Endothelial cell of umbilical vein (primary cell): ENCODE data around the gene VAMP7. TPM values are rescaled to one million over a fixed set of nuclear protein-coding genes. Genes with fewer than 3 reads are reported as not detected.

ENCODE experiments used
- BruUV-seq: library from RNA; stranded (reverse); fragments of 400-500 nt; replicated peaks from 2 replicates; lab custom pipeline; 2021; lab: Mats Ljungman, UMichigan
- CTCF ChIA-PET: fragments of 300-600, 350-600 bp; sonication (Branson Sonifier 250); formaldehyde crosslinking; loops from one replicate; lab custom pipeline; 2021; ENCODE audit warnings: antibody characterized with exemption, inconsistent platforms; lab: Charles Lee
- POLR2A ChIA-PET: fragments of 300-600, 350-600 bp; sonication (Branson Sonifier 250); formaldehyde crosslinking; loops from one replicate; lab custom pipeline; 2021; ENCODE audit warnings: antibody characterized with exemption, inconsistent platforms; lab: Charles Lee
- DNase-seq: peaks from one replicate; pipeline ENCODE4 v3.0.0-alpha.2; 2011; ENCODE audit warnings: low read depth, low spot score
- FAIRE-seq: peaks from 2 replicates; lab custom pipeline; 2011; peaks lifted over from hg19 to GRCh38; lab: Jason Lieb, UNC
- H2AFZ ChIP-seq: 2 replicates; pipeline ENCODE4 v1.6.0; 2012; ENCODE audit warnings: low read depth, low read length, control low read depth, inconsistent platforms
- H3K27ac ChIP-seq: 2 replicates; pipeline ENCODE4 v1.5.1; 2011; ENCODE audit warnings: low read depth, mild to moderate bottlenecking, control low read depth, low read length, moderate library complexity; ENCODE audit not compliant: insufficient read depth
- H3K27me3 ChIP-seq, 2 experiments: 2 replicates each; pipeline versions ENCODE4 v1.6.0 to v1.6.1; 2011; ENCODE audit warnings: low read length in 2 of 2, mixed read lengths in 1 of 2; ENCODE audit not compliant: control insufficient read depth in 2 of 2, insufficient read depth in 2 of 2
- H3K36me3 ChIP-seq, 2 experiments: 2 replicates in 1 of 2; 3 replicates in 1 of 2; pipeline ENCODE4 v1.5.1; 2011; ENCODE audit warnings: low read length in 2 of 2, mild to moderate bottlenecking in 1 of 2, moderate library complexity in 1 of 2; ENCODE audit not compliant: control insufficient read depth in 2 of 2, insufficient read depth in 2 of 2; ENCODE audit errors: extremely low read depth in 1 of 2
- H3K4me1 ChIP-seq: 3 replicates; pipeline ENCODE4 v1.5.1; 2011; ENCODE audit warnings: mild to moderate bottlenecking, low read length; ENCODE audit not compliant: control insufficient read depth, insufficient read depth; ENCODE audit errors: extremely low read depth
- H3K4me2 ChIP-seq: 2 replicates; pipeline ENCODE4 v1.6.1; 2011; ENCODE audit warnings: low read length, control low read depth, mixed read lengths; ENCODE audit not compliant: insufficient read depth
- H3K4me3 ChIP-seq, 3 experiments: fragments of 200-600 bp in 1 of 3; sonication (generic), shearing (Covaris generic) in 1 of 3; replicated peaks in 1 of 3; 2 replicates each; pipeline ENCODE4 v1.5.1; 2011 to 2016; ENCODE audit warnings: control low read depth in 3 of 3, low read length in 3 of 3, mild to moderate bottlenecking in 2 of 3, inconsistent platforms in 1 of 3, low read depth in 1 of 3, moderate library complexity in 1 of 3; ENCODE audit not compliant: insufficient read depth in 1 of 3
- H3K79me2 ChIP-seq: 2 replicates; pipeline ENCODE4 v1.6.0; 2012; ENCODE audit warnings: low read length, inconsistent platforms; ENCODE audit not compliant: control insufficient read depth, insufficient read depth
- H3K9ac ChIP-seq: replicated peaks from 2 replicates; pipeline ENCODE3; 2011; ENCODE audit warnings: low read length, control low read depth; ENCODE audit not compliant: insufficient read depth; ENCODE audit errors: extremely low read depth
- H3K9me1 ChIP-seq: replicated peaks from 3 replicates; pipeline ENCODE4 v1.6.0; 2011; ENCODE audit warnings: mild to moderate bottlenecking, low read length; ENCODE audit not compliant: control insufficient read depth, insufficient read depth; ENCODE audit errors: extremely low read depth
- H3K9me3 ChIP-seq: replicated peaks from 2 replicates; pipeline ENCODE4 v1.5.1; 2012; ENCODE audit warnings: low read length, inconsistent platforms; ENCODE audit not compliant: control insufficient read depth, insufficient read depth
- H4K20me1 ChIP-seq: replicated peaks from 2 replicates; pipeline ENCODE3; 2011; ENCODE audit warnings: mild to moderate bottlenecking, low read length; ENCODE audit not compliant: control insufficient read depth, insufficient read depth; ENCODE audit errors: extremely low read depth
- EZH2 ChIP-seq: IDR thresholded peaks from 2 replicates; pipeline ENCODE4 v1.6.1; 2012; ENCODE audit warnings: borderline replicate concordance, low read depth, mild to moderate bottlenecking, moderate library complexity, low read length, inconsistent platforms; ENCODE audit not compliant: severe bottlenecking
- FOS ChIP-seq: IDR thresholded peaks from 2 replicates; pipeline ENCODE4 v1.6.1; 2011; ENCODE audit warnings: mild to moderate bottlenecking, low read length, moderate library complexity, borderline replicate concordance; ENCODE audit not compliant: insufficient read depth
- GATA2 ChIP-seq: IDR thresholded peaks from 2 replicates; pipeline ENCODE4 v1.7.0; 2011; ENCODE audit warnings: low read depth, mild to moderate bottlenecking, moderate library complexity, mixed read lengths, low read length; ENCODE audit not compliant: insufficient read length, insufficient read depth
- JUN ChIP-seq: IDR thresholded peaks from 2 replicates; pipeline ENCODE4 v1.6.1; 2011; ENCODE audit warnings: borderline replicate concordance, low read depth; ENCODE audit not compliant: insufficient read length, insufficient read depth
- MYC ChIP-seq: IDR thresholded peaks from one replicate; pipeline ENCODE4 v1.6.1; 2011; ENCODE audit warnings: mild to moderate bottlenecking, low read depth, low read length
- POLR2A ChIP-seq: IDR thresholded peaks from 2 replicates; pipeline ENCODE4 v1.6.1; 2012; ENCODE audit warnings: low read depth, mild to moderate bottlenecking, control low read depth, low read length
- POLR2AphosphoS5 ChIP-seq: IDR thresholded peaks from 2 replicates; pipeline ENCODE4 v1.6.1; 2012; ENCODE audit warnings: low read depth, mild to moderate bottlenecking, control low read depth, low read length, moderate library complexity; ENCODE audit not compliant: insufficient read depth
- dilution Hi-C: fragments of 300-500 bp; cut with MboI; formaldehyde crosslinking; loops from one replicate; pipeline ENCODE4 v1.15.0; 2019; ENCODE audit warnings: low sequenced_read_pairs; ENCODE audit not compliant: extremely low pct_ligation_motif_present
- intact Hi-C: fragments of 100-400 bp; cut with micrococcal nuclease; formaldehyde crosslinking; loops from one replicate; pipeline ENCODE4 v1.10.0; 2022
- polyA plus RNA-seq, 4 experiments: library from polyadenylated mRNA; depleted of rRNA in 3 of 4; stranded (reverse) in 3 of 4; unstranded in 1 of 4; fragments of >200 nt; gene quantifications; 2 replicates each; pipeline versions ENCODE4 v1.2.1 to v1.2.3, GENCODE V29; 2011 to 2012; ENCODE audit warnings: missing spikeins in 1 of 4
- total RNA-seq: library from RNA; stranded (reverse); gene quantifications from 2 replicates; pipeline ENCODE4 v1.2.3, GENCODE V29; 2021
- TF ChIP-seq, protein P1 (sequence below), 2 donors: IDR thresholded peaks; 1 replicate in 1 of 2; 2 replicates in 1 of 2; pipeline ENCODE4 v1.5.1; 2011; ENCODE audit warnings: low read length in 2 of 2, mild to moderate bottlenecking in 2 of 2, moderate library complexity in 2 of 2, control low read depth in 1 of 2, inconsistent platforms in 1 of 2, low read depth in 1 of 2; ENCODE audit not compliant: insufficient read depth in 1 of 2; ENCODE audit errors: extremely low read depth in 1 of 2
- TF ChIP-seq, protein P2 (sequence below): IDR thresholded peaks from 2 replicates; pipeline ENCODE4 v1.6.1; 2011; ENCODE audit not compliant: insufficient read depth, insufficient read length

Gene VAMP7
- total and polyA plus RNA-seq, 2 donors (not counting 3 experiments of a cell fraction or from before 2014, with no cell fraction given) = 20.1 to 36.8 TPM

GRCh38 chrX:155966876-155967275 lies 85.7 kb downstream of the VAMP7 start:
- intact Hi-C loops (no loop called here), dilution Hi-C loops (no loop called here)
- no peak for DNase-seq
- ChIA-PET POLR2A (no interaction called here), CTCF (no interaction called here)
- no peak overlapping the region for H3K4me3 ChIP-seq
- no peak for FAIRE-seq
- H3K9me3 ChIP-seq = no peaks in the 10 kb centered on the region
- no peaks in the 10 kb centered on the region for H3K36me3 ChIP-seq
- H3K4me1 ChIP-seq = no peaks in the 10 kb centered on the region
- no peaks in the 10 kb centered on the region for H3K9me1 ChIP-seq
- H4K20me1 ChIP-seq = no peaks in the 10 kb centered on the region
- no peaks in the 10 kb centered on the region for H3K79me2 ChIP-seq
- no peaks in the 10 kb centered on the region for H3K27me3 ChIP-seq
- no peak overlapping the region for H3K27ac ChIP-seq
- TF ChIP-seq, protein P1, sequence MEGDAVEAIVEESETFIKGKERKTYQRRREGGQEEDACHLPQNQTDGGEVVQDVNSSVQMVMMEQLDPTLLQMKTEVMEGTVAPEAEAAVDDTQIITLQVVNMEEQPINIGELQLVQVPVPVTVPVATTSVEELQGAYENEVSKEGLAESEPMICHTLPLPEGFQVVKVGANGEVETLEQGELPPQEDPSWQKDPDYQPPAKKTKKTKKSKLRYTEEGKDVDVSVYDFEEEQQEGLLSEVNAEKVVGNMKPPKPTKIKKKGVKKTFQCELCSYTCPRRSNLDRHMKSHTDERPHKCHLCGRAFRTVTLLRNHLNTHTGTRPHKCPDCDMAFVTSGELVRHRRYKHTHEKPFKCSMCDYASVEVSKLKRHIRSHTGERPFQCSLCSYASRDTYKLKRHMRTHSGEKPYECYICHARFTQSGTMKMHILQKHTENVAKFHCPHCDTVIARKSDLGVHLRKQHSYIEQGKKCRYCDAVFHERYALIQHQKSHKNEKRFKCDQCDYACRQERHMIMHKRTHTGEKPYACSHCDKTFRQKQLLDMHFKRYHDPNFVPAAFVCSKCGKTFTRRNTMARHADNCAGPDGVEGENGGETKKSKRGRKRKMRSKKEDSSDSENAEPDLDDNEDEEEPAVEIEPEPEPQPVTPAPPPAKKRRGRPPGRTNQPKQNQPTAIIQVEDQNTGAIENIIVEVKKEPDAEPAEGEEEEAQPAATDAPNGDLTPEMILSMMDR (IDR thresholded peaks at IDR 0.05; ENCODE audit: extremely low read depth in 1 of 2, insufficient read depth in 1 of 2, low read depth in 1 of 2, low read length in 2 of 2) = peak; percentile 24 to 25
- TF ChIP-seq, protein P2, sequence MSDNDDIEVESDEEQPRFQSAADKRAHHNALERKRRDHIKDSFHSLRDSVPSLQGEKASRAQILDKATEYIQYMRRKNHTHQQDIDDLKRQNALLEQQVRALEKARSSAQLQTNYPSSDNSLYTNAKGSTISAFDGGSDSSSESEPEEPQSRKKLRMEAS = no peak
- H3K9ac ChIP-seq = no peak overlapping the region
- H3K4me2 ChIP-seq = no peak overlapping the region
- H2AFZ ChIP-seq = no peak overlapping the region
- no TSS peak for BruUV-seq

DNA sequence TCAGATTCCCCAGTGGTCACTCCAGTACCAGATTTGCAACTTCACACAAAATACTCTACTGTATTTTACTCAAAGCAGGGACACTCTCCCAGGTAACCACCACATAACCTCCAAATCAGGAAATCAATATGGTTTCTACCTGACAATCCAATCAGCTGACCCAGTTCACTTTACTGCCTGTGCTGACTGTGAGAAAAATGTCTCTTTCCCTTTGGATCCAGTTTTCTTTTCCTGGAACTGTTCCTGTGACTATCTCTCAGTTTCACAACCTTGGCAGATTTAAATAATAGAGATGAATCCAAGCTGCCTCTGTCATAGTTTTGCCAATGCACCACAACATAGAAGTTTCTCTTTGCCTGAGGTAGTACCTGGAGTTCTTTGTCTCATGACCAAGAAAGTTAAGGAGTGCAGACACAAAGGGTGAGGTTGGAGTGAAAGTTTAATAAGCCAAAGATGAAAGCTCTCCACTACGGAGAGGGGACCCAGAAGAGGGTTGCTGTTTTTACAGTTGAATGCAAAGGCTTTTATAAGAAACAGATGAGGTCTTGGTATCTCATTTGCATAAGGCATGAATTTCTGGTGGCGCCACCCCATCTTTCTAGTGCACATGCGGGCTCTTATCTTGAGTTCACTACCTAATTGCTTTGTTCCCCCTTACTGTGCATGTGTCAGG lies 86.6 kb downstream of the VAMP7 start:
- CTCF ChIA-PET = no interaction called here
- intact Hi-C loops = no loop called here
- no peak for FAIRE-seq
- no peaks in the 10 kb centered on the region for H3K36me3 ChIP-seq
- dilution Hi-C loops = no loop called here
- POLR2A ChIA-PET = no interaction called here
- DNase-seq = no peak
- no peaks in the 10 kb centered on the region for H3K4me1 ChIP-seq
- no peaks in the 10 kb centered on the region for H3K9me1 ChIP-seq
- H3K4me2 ChIP-seq = no peak overlapping the region
- no peak overlapping the region for H3K4me3 ChIP-seq
- no peak overlapping the region for H2AFZ ChIP-seq
- no peaks in the 10 kb centered on the region for H3K79me2 ChIP-seq
- TF ChIP-seq JUN (no peak), POLR2A (no peak), POLR2AphosphoS5 (no peak), FOS (no peak), EZH2 (no peak), MYC (no peak), GATA2 (no peak)
- TF ChIP-seq, protein P1 (IDR thresholded peaks at IDR 0.05; ENCODE audit: extremely low read depth in 1 of 2, insufficient read depth in 1 of 2, low read depth in 1 of 2, low read length in 2 of 2) = no peak
- TF ChIP-seq, protein P2 = no peak
- no peak overlapping the region for H3K9ac ChIP-seq
- no peaks in the 10 kb centered on the region for H3K9me3 ChIP-seq
- no peaks in the 10 kb centered on the region for H3K27me3 ChIP-seq
- no peaks in the 10 kb centered on the region for H4K20me1 ChIP-seq
- H3K27ac ChIP-seq = no peak overlapping the region
- no TSS peak for BruUV-seq
